Measurements from ENCODE around the gene FLOT2.
"Not testable (repeated sequence)": the region's sequence is repeated elsewhere in the genome, so short reads cannot be mapped to it uniquely, and the experiment has no call there.

Gene FLOT2

DNA sequence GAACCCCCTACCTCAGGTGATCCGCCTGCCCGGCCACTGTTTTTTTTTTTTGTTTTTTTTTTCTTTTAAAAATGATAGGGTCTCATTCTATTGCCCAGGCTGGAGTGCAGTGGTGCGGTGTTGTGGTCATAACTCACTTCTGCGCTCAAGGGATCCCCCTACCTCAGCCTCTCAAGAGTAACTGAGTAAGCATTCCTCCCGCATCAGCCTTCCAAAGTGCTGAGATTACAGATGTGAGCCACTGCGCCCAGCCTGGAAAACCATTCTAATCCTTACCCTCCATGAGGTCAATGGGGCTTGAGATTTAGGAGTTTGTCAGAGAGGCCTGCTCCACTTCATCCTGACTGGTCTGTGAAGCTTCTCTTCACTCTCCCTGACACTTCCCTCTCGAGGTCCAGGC lies 30.3 kb downstream of the FLOT2 start:
- no peak for DNase-seq

DNA sequence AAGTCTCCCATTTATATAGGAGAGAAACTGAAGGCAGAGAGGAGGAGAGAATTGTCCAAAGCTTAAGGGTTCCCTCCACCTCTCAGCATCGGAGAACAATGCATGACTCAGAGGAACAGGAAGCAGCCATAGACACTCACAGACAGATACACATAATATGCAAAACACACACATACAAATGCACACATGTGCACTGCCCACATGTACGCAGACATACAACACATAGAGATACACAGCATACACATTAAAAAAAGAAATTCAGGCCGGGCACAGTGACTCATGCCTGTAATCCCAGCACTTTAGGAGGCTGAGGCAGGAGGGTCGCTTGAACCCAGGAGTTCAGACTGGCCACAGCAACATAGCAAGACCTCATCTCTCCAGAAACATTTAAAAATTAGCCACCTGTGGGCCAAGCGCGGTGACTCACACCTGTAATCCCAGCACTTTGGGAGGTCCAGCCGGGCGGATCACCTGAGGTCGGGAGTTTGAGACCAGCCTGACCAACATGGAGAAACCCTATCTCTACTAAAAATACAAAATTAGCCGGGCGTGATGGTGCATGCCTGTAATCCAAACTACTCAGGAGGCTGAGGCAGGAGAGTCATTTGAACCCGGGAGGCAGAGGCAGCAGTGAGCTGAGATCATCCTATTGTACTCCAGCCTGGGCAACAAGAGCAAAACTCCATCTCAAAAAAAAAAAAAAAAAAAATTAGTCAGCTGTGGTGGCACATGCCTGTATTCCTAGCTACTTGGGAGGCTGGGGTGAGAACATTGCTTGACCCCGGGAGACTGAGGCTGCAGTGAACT lies 31.4 kb downstream of the FLOT2 start:
- peak in 1 of 2 experiments; percentile 13 for DNase-seq

DNA sequence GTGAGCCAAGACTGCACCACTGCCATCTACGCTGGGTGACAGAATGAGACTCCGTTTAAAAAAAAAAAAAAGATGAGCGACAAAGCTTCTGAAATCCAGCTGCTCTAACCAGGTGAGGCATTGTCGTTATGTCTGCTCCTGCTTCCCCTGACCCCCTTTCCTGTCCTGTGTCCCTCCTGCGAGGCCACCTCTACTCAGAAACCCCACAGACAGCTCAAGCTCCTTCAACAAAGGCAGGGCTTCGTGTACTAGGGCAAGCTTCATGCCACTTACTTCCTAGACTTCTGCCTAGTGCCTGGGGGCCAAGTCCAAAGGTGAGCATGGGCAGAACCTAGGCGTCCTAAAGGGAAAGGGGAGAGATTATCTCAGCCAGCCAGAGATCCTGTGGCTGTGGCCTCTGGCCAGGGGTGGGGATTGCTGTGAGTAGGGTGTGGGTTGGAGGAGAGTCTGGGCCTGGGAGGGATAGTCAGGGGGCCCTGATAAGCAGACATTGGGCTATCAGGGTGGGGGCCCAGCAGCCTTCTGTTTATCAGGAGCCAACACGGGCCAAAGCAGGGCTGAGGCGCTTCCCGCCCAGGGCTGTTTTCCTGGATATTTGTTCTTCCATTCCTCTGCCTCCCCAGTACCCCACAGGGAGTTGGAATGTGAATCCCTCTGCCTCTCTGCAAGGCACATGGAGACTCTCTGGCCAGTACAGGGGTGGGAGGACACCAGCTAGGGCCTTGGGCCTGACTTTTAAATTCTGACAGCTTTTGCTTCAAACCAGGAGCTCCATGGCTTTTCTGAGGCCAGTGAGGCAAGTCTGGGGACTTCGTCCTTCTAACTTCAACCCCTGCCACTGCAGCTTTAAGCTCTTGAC lies 32.3 kb downstream of the FLOT2 start:
- no peak for DNase-seq

DNA sequence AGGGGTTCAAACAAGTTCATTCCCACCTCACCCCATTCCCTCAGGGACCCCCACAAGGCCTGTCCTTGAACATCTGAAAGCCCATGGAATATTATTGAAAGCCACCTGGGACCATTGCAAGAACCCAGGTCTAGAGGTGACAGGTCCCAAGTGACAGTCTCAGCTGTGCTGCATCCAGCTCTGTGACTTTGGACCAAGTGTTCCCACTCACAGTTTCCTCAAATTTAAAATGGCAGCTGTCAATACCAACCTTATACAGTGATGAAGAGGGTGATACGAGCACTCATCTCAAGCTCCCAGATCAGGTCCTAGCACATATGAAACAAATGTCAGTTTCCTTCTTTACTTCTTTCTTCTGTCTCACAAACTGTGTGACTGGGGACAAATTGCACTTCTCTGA lies 33.6 kb downstream of the FLOT2 start:
- DNase-seq, result no peak

DNA sequence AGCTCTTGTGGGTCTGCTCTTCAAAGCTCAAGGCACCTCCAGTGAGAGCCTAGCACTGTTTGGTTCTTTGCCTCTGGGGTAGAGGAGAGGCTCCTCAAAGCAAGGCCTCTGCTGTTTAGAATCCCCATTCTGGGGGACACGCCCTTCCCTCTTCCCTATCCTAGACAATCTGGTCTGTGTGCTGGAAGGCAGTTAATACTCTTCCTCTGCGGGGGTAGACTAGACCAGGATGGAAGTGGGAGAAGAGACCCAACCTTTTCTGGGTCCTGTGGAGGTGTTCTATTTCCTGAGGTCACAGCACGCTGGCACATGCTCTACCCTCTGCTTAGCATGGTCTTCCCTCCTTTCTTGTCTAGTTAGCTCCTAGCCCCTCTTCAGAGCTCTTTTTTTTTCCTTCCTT lies 35.0 kb downstream of the FLOT2 start:
- no peak for DNase-seq

DNA sequence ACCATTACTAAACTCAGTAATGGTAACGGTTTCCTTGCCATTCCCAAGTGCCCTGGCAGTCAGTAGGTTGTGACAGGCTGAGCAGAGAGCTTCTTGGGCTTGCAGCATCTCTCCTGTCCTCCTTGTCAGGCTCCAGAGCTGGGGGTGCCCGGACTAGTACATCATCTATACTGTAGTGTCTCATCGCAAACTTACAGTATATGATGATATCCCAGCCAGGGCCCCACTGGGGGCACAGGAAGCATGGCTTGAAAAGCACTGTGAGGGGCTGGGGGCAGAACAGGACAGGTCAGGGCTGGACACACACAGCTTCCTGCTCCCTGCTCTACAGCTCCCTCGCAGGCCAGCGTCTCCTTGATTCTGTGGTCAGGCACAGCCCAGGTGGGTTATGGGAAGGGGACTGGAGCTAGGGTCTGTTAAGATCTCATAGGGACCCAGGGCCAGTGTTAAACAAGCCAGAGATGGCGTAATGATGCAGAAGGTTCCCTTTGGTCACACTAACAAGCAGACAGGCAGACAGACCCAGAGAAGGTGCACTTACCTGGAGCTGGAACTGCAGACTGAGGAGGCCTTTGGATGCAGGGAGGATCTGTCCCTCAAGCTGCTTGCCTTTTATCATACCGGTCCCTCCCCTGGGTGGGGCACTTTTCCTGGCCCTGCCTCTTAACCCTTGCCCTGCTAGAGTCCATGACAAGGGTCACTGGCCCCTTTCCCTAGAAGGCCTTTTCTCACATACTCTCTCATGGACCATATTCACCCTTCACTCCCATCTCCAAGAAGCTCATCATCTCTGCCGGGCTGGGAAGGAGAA lies 35.9 kb downstream of the FLOT2 start:
- no peak for DNase-seq

DNA sequence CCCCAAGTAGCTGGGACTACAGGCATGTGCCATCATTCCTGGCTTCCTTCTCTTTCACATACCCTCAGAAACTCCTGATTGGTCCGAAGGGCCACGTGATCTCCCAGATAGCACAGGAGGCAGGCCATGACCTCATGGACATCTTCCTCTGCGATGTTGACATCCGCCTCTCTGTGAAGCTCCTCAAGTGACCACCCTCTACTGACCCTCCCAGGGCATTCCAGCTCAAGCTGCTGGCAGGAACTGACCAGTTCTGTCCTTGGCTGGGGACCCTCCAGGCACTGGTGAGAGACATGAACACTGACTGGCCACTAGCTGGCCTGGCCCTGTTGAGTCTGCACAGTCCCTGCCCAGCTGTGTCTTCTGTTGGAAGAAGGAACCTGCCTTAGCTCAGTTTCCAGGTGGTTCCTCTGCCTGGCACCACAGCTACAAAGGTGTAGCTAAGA lies 37.1 kb downstream of the FLOT2 start:
- DNase-seq, result no peak

DNA sequence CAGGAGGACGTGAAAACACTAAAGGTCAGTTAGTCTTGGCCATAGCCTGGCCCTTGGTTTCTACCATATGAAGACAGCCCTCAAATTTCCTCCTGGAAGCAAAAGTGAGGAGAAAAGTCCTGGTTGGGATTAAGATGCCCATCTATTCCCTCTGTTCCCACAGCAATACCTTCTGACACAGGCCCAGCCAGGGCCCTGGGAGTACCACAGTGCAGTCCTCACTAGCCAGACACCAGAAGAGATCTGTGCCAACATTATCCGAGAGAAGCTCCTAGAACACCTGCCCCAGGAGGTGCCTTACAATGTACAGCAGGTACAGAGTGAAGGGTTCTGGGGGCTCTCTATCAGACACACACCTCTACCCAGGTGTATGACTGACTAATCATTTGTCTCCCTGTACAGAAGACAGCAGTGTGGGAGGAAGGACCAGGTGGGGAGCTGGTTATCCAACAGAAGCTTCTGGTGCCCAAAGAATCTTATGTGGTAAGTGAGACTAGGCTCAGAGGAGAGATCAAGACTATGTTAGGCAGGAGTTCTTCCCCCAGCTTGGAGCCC lies 38.7 kb downstream of the FLOT2 start:
- no peak for DNase-seq

DNA sequence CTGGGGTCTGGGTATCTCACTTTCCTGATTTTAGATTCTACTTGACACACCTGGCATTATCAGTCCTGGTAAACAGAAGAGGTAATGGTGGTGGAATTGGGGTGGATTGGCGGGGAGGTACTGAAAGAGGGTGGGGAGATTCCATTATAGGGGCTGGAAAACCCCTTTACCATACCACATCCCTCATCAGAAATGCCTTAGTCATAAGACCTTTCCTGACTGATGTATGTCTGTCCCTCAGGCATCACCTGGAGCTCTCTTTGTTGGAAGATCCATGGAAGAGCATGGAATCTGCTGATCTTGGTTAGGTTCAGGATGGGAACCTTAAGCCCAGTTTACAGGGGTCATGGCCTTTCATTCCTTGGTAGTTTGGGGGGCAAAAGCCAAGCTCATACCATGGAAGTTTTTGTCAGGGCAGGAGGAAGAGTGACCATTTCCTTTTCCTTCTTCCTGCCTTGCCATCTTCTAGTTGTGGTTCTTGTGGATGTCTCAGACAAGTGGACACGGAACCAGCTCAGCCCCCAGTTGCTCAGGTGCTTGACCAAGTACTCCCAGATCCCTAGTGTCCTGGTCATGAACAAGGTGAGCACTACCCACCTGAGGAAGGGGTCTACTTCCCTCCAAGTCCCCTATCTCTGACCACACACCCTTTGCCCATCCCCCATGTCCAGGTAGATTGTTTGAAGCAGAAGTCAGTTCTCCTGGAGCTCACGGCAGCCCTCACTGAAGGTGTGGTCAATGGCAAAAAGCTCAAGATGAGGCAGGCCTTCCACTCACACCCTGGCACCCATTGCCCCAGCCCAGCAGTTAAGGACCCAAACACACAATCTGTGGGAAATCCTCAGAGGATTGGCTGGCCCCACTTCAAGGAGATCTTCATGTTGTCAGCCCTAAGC lies 39.4 kb downstream of the FLOT2 start:
- no peak for DNase-seq

DNA sequence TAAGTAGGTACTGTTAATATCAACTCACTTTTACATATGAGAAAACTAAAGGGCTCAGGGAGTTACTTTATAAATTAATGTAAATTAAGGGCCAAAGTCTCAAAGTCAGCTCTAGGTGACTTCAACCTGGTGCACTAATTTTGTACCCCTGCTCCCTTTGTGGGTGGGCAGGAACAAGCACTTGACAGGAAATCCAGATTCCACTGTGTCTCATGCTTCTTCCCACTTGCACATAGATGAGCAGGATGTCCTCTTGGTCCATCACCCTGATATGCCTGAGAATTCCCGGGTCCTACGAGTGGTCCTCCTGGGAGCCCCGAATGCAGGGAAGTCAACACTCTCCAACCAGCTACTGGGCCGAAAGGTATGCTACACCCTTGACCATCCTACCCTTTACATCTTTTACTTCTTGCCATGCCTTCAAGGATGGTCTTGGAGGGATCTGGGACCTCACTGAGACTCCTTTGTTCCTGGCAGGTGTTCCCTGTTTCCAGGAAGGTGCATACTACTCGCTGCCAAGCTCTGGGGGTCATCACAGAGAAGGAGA lies 41.4 kb downstream of the FLOT2 start:
- DNase-seq, result no peak

DNA sequence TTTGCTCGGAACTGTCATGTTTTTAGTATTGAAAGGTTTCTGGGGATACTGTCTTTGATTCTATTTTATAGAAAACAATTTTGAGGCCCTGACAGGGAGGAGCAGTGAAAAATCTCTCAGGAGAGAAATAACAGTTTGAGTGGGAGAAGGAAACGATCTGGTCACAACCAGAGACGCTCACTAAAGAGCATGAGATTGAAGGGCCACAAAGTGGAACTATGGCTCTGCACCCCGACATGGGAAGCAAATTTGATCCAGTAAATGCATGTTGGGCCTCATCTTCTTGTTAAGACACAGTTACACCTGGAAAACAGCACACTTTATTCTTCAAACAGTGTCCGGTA lies 42.2 kb downstream of the FLOT2 start:
- DNase-seq, result no peak

DNA sequence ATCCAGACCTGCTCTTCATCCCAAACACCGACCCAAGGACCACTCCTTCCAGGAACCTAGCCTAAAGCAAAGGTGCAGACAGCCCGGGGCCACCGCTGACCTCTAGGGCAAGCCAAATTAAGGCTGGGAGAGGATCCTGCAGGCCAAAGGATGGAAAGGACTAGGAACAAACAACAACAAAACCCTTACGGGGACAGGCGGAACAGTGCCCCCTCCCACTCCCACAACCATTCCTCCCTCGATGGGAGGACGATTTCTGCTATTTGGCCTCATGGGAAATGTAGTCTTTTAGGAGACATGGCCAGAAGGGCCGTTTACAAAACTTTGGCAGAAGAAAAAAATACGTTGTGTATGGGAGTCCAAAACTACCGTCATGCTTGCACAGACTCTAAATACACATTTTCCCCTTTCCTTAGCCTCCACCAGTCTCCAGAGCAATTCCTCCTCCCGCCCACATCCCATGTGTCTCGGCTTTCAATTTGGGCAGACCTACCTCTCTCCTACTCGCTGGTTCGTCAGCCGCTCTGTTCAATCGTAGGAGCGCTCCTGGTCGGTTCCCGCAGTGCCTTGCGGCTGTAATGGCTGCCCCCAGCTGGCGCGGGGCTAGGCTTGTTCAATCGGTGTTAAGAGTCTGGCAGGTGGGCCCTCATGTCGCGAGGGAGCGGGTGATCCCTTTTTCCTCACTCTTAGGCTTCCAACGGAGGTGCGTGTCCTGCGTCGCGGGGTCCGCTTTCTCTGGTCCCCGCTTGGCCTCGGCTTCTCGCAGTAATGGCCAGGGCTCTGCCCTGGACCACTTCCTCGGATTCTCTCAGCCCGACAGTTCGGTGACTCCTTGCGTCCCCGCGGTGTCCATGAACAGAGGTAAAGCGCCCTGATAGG lies 42.8 kb downstream of the FLOT2 start, which contains the start of gene ERAL1:
Gene ERAL1 (plus strand): TSS at position 560 of the 879 bp plus-strand sequence. CDS start 19 bp downstream, at position 579.
- DNase-seq, result peak; percentile 85 to 94

DNA sequence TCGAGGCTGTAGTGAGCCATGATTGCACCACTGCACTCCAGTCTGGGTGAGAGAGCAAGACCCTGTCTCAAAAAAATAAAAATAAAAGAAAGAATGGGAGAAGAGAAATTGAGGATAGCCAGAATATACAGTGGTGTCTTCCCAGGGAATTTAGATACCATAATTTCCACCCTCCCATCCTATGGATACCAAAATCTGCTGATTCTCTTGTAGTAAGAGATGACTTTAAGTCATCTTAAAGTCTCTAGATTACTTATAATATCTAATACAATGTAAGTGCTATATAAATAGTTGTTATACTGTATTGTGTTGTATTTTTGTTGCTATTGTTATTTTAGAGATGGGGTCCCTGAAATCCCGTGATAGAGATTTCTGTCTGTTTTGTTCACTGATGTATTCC lies 44.2 kb downstream of the FLOT2 start:
- no peak for DNase-seq

DNA sequence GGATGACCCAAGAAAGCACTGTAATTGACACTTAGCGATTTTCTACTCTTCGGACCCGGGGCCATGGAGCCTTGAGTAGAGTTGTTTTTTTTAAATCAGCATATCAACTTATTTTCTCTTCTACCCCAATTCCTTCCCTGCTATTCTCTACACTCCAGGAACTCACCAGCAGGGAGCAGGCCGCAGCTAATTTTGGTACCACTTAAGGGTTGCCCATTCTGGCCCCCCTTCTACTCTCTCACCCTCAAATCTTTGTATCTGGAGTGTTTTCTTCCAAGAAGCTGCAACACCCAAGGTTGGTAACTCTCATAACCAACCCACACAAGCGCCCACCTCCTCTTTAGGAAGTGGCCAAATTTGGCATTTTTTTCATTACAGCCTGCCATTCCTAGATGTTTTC lies 48.3 kb downstream of the FLOT2 start:
- DNase-seq, result peak; percentile 71 to 72

DNA sequence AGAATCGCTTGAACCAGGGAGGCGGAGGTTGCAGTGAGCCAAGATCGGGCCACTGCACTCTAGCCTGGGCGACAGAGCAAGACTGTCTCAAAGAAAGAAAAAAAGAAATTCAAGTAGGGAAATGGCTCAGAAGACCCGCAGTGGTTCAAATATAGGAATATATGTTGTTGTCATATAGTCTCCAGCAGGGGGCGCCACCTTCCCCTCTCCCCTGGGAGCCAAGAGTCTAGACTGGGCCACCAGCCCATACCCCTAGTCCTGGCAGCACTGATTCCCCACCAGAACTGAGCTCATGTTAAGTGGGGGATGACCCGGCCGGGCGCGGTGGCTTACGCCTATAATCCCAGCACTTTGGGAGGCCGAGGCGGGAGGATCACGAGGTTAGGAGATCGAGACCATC lies 48.9 kb downstream of the FLOT2 start:
- DNase-seq, result peak; percentile 69 to 89

DNA sequence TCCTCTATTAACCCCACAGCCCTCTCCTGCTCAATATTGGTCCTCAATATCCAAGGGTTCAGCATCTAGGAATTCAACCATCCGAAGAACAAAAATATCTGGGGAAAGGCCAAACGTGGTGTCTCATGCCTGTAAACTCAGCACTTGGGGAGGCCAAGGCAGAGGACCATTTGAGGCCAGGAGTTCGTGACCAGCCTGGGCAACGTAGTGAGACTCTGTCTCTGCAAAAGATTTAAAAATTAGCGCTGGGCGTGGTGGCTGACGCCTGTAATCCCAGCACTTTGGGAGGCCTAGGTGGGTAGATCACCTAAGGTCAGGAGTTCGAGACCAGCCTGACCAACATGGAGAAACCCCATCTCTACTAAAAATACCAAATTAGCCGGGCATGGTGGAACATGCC lies 50.8 kb downstream of the FLOT2 start:
- not testable (repeated sequence) for DNase-seq

DNA sequence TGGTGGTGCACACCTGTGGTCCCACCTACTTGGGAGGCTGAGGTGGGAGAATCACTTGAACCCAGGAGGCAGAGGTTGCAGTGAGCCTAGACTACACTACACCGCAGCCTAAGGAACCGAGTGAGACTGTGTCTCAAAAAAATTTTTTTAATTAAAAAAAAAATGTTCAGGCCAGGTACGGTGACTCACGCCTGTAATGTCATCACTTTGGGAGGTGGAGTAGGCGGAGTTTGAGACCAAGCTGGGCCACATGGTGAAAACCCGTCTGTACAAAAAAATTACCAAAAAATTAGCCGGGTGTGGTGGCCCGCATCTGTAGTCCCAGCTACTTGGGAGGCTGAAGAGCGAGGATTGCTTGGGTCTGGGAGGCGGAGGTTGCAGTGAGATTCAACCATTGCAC lies 51.3 kb downstream of the FLOT2 start:
- no peak for DNase-seq

DNA sequence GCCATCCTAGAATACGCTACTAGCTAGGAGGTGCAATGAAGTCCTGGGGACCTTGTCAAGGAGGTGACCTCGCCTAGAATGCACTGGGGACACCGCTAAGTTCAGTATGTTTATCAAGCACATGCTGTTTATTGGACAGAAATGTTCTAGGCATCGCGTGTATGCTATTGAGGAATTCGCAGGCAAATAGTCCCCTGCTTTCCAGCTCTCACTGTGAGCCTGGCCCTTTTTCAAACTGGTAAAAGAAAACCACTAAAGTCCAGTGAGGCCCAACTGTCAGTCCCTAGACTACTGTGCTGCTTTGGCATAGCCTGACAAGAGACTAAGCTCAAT lies 53.8 kb downstream of the FLOT2 start:
- DNase-seq, result no peak

DNA sequence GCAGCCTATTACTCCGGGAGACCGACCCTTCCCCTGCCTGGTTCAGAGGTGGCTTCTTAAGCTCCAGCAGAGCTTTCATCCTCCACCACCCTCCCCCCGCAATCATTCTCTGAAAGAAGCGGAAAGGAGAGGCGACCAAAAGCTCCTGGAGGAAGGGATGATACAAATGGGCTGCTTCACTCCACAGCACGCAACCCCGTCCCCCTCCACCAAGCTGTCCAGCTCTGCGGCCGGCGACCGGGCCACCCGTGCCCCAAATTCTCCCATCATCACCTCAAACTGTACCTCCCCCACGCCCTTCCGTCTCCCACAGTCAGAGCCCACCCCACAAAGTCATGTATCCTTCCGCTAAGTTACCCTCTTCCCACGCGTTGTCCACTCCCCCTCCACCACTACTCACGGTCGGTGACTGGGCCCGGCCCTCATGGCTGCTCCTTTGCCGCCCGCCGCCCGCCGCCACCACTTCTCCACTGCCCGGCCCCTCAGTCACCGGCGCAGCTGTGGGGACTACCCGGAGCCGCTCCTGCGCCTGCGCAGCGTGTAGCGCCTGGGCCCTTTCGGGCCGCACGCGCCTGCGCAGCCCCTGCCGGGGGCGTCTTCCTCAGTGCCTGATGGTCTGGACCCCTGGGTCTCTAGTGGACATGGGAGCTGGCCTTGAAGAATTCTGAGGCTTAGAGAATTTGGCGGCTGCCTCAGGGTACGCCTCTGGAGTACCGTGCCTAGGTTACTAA lies 55.1 kb downstream of the FLOT2 start, which contains the start of gene FAM222B:
Gene FAM222B (minus strand): TSS at position 509 of the 731 bp plus-strand sequence. CDS start 76,123 bp downstream, outside the sequence.
- DNase-seq, result peak; percentile 79 to 81

DNA sequence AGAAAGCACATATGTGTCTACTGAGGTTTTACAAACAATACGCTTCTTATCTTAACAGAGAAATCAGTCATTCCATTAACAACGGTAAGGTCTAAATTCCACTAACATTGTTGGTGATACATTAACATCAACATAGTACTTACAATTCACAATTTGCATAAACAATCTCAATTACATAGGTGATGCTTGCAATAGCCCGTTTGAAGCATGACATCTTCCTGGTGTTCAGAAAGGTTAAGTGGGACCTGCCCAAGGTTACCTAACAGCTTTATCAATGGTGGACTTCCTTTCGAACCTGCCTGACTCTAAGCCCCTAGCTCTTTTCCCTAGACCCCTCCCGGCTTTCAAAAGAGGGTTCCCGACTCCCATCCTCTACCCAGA lies 55.6 kb downstream of the FLOT2 start:
- DNase-seq, result no peak

Data from AML-193 (cell line).